Measurements from ENCODE around the gene UAP1L1. TPM values are rescaled to one million over a fixed set of nuclear protein-coding genes. Genes with fewer than 3 reads are reported as not detected.

Gene UAP1L1
- total RNA-seq, 1 donor from 2014 or later, result 11.5 TPM

- no peak for DNase-seq
- H3K27ac ChIP-seq (replicated peaks), result no peak overlapping the region
- no peaks in the 10 kb centered on the region for H3K27me3 ChIP-seq (ENCODE audit: low read depth)
- intact Hi-C loops (cut with micrococcal nuclease), result loop anchor here (5.0 kb wide), 1 partner anchor 252 kb away; no protein-coding TSS in a partner anchor
- peaks cover 49% of the 10 kb centered on the region for H3K4me1 ChIP-seq
- no peaks in the 10 kb centered on the region for H3K9me3 ChIP-seq (replicated peaks)
- no peak for TF ChIP-seq CTCF (IDR thresholded peaks at IDR 0.05; ENCODE audit: borderline replicate concordance)
- no peak overlapping the region for H3K4me3 ChIP-seq
- peaks cover 39% of the 10 kb centered on the region for H3K36me3 ChIP-seq
These were observed 38.4 kb upstream of the UAP1L1 start for GRCh38 chr9:137038916-137039315.

GRCh38 chr9:137039611-137040366, 37.5 kb upstream of the UAP1L1 start:
- no peak for TF ChIP-seq CTCF (IDR thresholded peaks at IDR 0.05; ENCODE audit: borderline replicate concordance)
- H3K4me1 ChIP-seq, result peaks cover 52% of the 10 kb centered on the region
- peaks cover 39% of the 10 kb centered on the region for H3K36me3 ChIP-seq
- no peaks in the 10 kb centered on the region for H3K27me3 ChIP-seq (ENCODE audit: low read depth)
- intact Hi-C loops (cut with micrococcal nuclease), result loop anchor here (5.0 kb wide), 1 partner anchor 252 kb away; no protein-coding TSS in a partner anchor
- H3K9me3 ChIP-seq (replicated peaks), result no peaks in the 10 kb centered on the region
- no peak for DNase-seq
- no peak overlapping the region for H3K4me3 ChIP-seq
- H3K27ac ChIP-seq (replicated peaks), result no peak overlapping the region

- intact Hi-C loops (cut with micrococcal nuclease), result no loop called here
- no peaks in the 10 kb centered on the region for H3K27me3 ChIP-seq (ENCODE audit: low read depth)
- peaks cover 51% of the 10 kb centered on the region for H3K4me1 ChIP-seq
- DNase-seq, result no peak
- no peak overlapping the region for H3K4me3 ChIP-seq
- H3K36me3 ChIP-seq, result peaks cover 39% of the 10 kb centered on the region
- TF ChIP-seq CTCF (IDR thresholded peaks at IDR 0.05; ENCODE audit: borderline replicate concordance), result no peak
- peak overlapping the region; percentile 93 for H3K27ac ChIP-seq (replicated peaks)
- H3K9me3 ChIP-seq (replicated peaks), result no peaks in the 10 kb centered on the region
These were observed 36.7 kb upstream of the UAP1L1 start for GRCh38 chr9:137040568-137040967.

DNA sequence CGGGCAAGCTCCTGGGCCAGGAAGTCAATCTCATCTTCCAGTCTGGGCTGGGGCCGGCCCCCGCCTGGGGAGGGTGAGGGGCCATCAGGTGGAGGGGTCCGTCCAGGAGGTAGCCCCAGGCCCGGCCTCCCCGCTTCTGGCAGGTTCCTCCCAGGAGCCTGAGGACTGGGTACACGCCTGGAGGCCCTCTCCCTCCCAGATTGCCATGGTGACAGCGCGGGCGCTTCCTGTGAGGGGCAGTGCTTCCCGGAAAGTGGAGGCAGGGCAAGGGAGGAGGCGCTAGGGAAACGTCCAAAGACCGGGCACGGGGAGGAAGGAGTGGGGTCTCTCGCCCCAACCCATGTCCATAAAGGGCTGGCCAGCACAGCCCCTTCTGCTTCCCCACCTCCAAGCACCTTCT, 36.2 kb upstream of the UAP1L1 start:
- Histone ChIP-seq H3K27me3 (ENCODE audit: low read depth) (no peaks in the 10 kb centered on the region), H3K9me3 (replicated peaks) (no peaks in the 10 kb centered on the region), H3K36me3 (peaks cover 39% of the 10 kb centered on the region), H3K4me1 (peaks cover 53% of the 10 kb centered on the region), H3K27ac (replicated peaks) (peak overlapping the region; percentile 93), H3K4me3 (no peak overlapping the region)
- intact Hi-C loops (cut with micrococcal nuclease), result no loop called here
- TF ChIP-seq CTCF (IDR thresholded peaks at IDR 0.05; ENCODE audit: borderline replicate concordance), result no peak
- DNase-seq, result no peak

DNA sequence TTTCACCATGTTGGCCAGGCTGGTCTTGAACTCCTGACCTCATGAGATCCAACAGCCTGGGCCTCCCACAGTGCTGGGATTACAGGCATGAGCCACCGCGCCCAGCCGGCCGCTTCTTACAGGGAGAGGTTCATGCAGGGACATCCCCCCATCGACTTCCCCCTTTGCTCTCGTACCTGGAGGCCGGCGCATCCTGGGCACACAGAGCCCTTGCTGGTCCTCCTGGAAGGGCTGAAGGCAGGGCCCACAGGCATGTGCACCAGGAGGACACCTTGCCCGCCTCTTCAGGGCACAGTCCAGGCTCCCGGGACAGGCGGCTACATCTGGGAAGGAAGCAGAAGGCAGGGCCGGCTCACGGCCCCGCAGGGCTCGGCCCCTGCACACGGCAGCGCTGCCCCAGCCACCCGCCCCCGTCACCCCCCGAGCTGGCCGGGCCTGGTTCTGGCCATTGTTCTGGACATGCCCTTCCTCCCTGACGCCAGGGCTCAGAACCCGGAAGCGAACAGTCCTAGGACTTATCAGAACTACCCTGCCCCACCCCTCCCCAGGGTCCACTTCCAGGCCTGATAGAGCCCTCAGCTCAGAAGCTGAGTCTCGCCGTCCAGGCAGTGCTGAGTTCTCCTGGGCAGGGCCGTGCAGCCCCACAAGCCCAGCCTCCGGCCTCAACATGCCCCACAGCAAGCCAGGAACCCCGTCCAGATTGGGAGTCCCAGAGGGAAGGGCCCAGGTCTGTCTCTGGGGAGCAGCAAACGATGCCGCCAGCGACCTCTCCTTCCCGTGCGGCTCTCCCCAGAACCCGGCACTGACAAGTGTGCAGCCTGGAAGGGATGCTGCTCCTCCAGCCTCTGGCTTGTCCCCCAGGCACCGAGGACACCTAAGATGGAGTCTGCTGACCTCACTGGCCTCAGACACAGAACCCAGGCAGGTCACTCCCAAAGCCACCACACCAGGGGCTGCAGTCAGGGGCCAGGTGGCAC, 34.3 kb upstream of the UAP1L1 start:
- peak overlapping the region; percentile 80 for H3K4me3 ChIP-seq
- TF ChIP-seq CTCF (IDR thresholded peaks at IDR 0.05; ENCODE audit: borderline replicate concordance), result no peak
- H3K27me3 ChIP-seq (ENCODE audit: low read depth), result peaks cover 14% of the 10 kb centered on the region
- peaks cover 59% of the 10 kb centered on the region for H3K4me1 ChIP-seq
- no peaks in the 10 kb centered on the region for H3K9me3 ChIP-seq (replicated peaks)
- H3K27ac ChIP-seq (replicated peaks), result peak overlapping the region; percentile 93
- DNase-seq, result peak; percentile 67
- peaks cover 36% of the 10 kb centered on the region for H3K36me3 ChIP-seq
- intact Hi-C loops (cut with micrococcal nuclease), result no loop called here

All from left ventricle myocardium inferior (tissue), 1 donor.